ENCODE measurements around the gene CMTM4. TPM values are rescaled to one million over a fixed set of nuclear protein-coding genes. Genes with fewer than 3 reads are reported as not detected.

The CMTM4 gene
- total and polyA plus RNA-seq, 2 of the 8 experiments (the other 6 are each of a cell fraction or from before 2014, with no cell fraction given): 35.3 to 51.7 TPM

DNA sequence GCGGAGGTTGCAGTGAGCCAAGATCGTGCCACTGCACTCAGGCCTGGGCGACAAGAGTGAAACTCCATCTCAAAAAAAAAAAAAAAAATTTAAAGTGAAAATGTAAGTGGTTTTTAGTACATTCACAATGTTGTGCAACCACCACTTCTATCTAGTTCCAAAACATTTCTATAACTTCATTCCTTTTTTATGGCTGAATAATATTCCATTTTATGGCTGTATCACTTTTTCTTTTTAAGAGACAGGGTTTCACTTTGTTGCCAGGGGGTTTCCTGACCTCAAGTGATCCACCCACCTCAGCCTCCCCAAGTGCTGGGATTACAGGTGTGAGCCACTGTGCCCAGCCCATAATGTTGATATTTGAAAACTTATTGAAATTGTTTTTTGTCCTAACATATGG lies 103.7 kb downstream of the CMTM4 start:
- Histone ChIP-seq H4K5ac (ENCODE audit: insufficient read length, low read depth, low read length) (no peak overlapping the region), H2BK15ac (ENCODE audit: low read length) (no peak overlapping the region), H3K4ac (replicated peaks; ENCODE audit: insufficient read length, low read depth, low read length) (no peak overlapping the region), H3K14ac (ENCODE audit: insufficient read length) (no peak overlapping the region), H4K8ac (ENCODE audit: extremely low read depth, insufficient read depth, low read length) (no peak overlapping the region), H2AFZ (ENCODE audit: low read length) (no peak overlapping the region), H3K56ac (replicated peaks; ENCODE audit: insufficient read length, low read depth, low read length) (no peak overlapping the region), H3K27ac (ENCODE audit: low read depth, low read length) (no peak overlapping the region), H4K91ac (replicated peaks; ENCODE audit: insufficient read length, low read length) (no peak overlapping the region), H3K36me3 (ENCODE audit: control insufficient read depth in 2 of 4, insufficient read depth in 4 of 4, low read length in 3 of 4) (no peaks in the 10 kb centered on the region), H3K23ac (ENCODE audit: insufficient read length) (no peak overlapping the region), H3K4me3 (ENCODE audit: extremely low read depth in 1 of 4, insufficient read depth in 2 of 4, low read depth in 3 of 4, low read length in 4 of 4) (no peak overlapping the region), H4K20me1 (replicated peaks in 1 of 2; ENCODE audit: control insufficient read depth in 1 of 2, insufficient read depth in 2 of 2, low read length in 2 of 2) (no peaks in the 10 kb centered on the region), H2BK20ac (ENCODE audit: low read length) (no peak overlapping the region), H3K79me2 (ENCODE audit: control insufficient read depth in 1 of 2, insufficient read depth in 2 of 2, low read length in 2 of 2) (no peaks in the 10 kb centered on the region), H3K4me2 (ENCODE audit: insufficient read depth in 1 of 2, low read depth in 2 of 2, low read length in 2 of 2) (no peak overlapping the region), H2AK5ac (ENCODE audit: low read depth, low read length) (no peak overlapping the region), H3K27me3 (replicated peaks in 1 of 4; ENCODE audit: control insufficient read depth in 3 of 4, extremely low read depth in 1 of 4, insufficient read depth in 3 of 4, low read length in 3 of 4) (no peaks in the 10 kb centered on the region), H3K18ac (ENCODE audit: extremely low read depth, low read length) (no peak overlapping the region), H3K9me3 (ENCODE audit: insufficient read depth in 2 of 2, low read depth in 1 of 2, low read length in 1 of 2) (no peaks in the 10 kb centered on the region), H2BK5ac (ENCODE audit: low read depth, low read length) (no peak overlapping the region), H2BK120ac (replicated peaks; ENCODE audit: low read depth, low read length) (no peak overlapping the region), H3K4me1 (replicated peaks in 1 of 4; ENCODE audit: control insufficient read depth in 3 of 4, insufficient read depth in 4 of 4, low read length in 3 of 4) (no peaks in the 10 kb centered on the region), H3K79me1 (ENCODE audit: low read depth, low read length) (no peaks in the 10 kb centered on the region), H3K9ac (replicated peaks in 1 of 4; ENCODE audit: extremely low read depth in 1 of 4, low read depth in 3 of 4, low read length in 3 of 4) (no peak overlapping the region), H3K23me2 (ENCODE audit: low read depth, low read length) (no peaks in the 10 kb centered on the region), H2BK12ac (ENCODE audit: low read depth, low read length) (no peak overlapping the region)
- ChIA-PET CTCF (ENCODE audit: partially characterized antibody) (interaction anchor here (0.6 to 0.7 kb wide), 2 partner anchors 85 to 138 kb away, joined by 3 read pairs; no protein-coding TSS in a partner anchor), POLR2A (ENCODE audit: partially characterized antibody) (no interaction called here)
- 91% methylated on average over 3 of the region's 3 CpGs; no CpG with 5 or more reads in 1 of the 2 experiments for WGBS, 2 experiments (ENCODE audit: extremely low coverage in 1 of 2, insufficient coverage in 1 of 2, insufficient read length in 1 of 2, insufficient replicate concordance in 2 of 2, low coverage in 1 of 2, low lambda C conversion rate in 2 of 2, missing lambda C conversion rate in 1 of 2)
- no peak for DNase-seq (ENCODE audit: low read depth in 1 of 2, low spot score in 2 of 2)
- FAIRE-seq: no peak
- TF ChIP-seq, protein P1, sequence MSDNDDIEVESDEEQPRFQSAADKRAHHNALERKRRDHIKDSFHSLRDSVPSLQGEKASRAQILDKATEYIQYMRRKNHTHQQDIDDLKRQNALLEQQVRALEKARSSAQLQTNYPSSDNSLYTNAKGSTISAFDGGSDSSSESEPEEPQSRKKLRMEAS (IDR thresholded peaks at IDR 0.05): no peak
- TF ChIP-seq EGR1 (IDR thresholded peaks at IDR 0.05; ENCODE audit: borderline replicate concordance, low read depth, low read length): no peak
- no peak for TF ChIP-seq RFX5 (IDR thresholded peaks at IDR 0.05; ENCODE audit: borderline replicate concordance, low read depth, low read length)
- TF ChIP-seq ZNF274 (IDR thresholded peaks at IDR 0.05; ENCODE audit: borderline replicate concordance, extremely low read depth, low read length): no peak
- no peak for TF ChIP-seq ASH2L (IDR thresholded peaks at IDR 0.05; ENCODE audit: low read length)
- no peak for TF ChIP-seq CEBPB (IDR thresholded peaks at IDR 0.05; ENCODE audit: low read depth, low read length)
- TF ChIP-seq POLR2AphosphoS5 (IDR thresholded peaks at IDR 0.05; ENCODE audit: low read depth, low read length): no peak
- TF ChIP-seq TBP (IDR thresholded peaks at IDR 0.05; ENCODE audit: low read depth, low read length): no peak
- no peak for TF ChIP-seq BACH1 (IDR thresholded peaks at IDR 0.05; ENCODE audit: low read length)
- no peak for TF ChIP-seq HDAC6 (IDR thresholded peaks at IDR 0.05; ENCODE audit: low read depth, low read length)
- no peak for TF ChIP-seq SP2 (IDR thresholded peaks at IDR 0.05; ENCODE audit: low read length)
- no peak for TF ChIP-seq ATF2 (IDR thresholded peaks at IDR 0.05; ENCODE audit: low read length)
- TF ChIP-seq RXRA (IDR thresholded peaks at IDR 0.05; ENCODE audit: insufficient read depth, low read depth, low read length): no peak
- no peak for TF ChIP-seq CBX8 (IDR thresholded peaks at IDR 0.05; ENCODE audit: borderline replicate concordance, low read depth, low read length)

Data from H1 (cell line).